ENCODE measurements around the gene TNFAIP8L1. TPM values are rescaled to one million over a fixed set of nuclear protein-coding genes. Genes with fewer than 3 reads are reported as not detected.

Gene TNFAIP8L1
- total RNA-seq, 4 donors from 2014 or later, result 3.8 to 9.5 (median 7.8) TPM

- intact Hi-C loops (cut with DNase I), result no loop called here
- Histone ChIP-seq H3K4me3 (replicated peaks in 1 of 3) (no peak overlapping the region), H3K27me3 (peaks cover 21% of the 10 kb centered on the region), H3K4me1 (peaks cover 4 to 8% of the 10 kb centered on the region in 2 donors), H3K36me3 (no peaks in the 10 kb centered on the region), H3K27ac (no peak overlapping the region), H3K9me3 (no peaks in the 10 kb centered on the region)
- TF ChIP-seq POLR2A (IDR thresholded peaks at IDR 0.05), result no peak
- no peak for TF ChIP-seq CTCF (IDR thresholded peaks at IDR 0.05)
- WGBS, 2 donors, result 0 to 5% methylated on average over 13 to 21 of the region's 27 CpGs
- no peak for DNase-seq
Measured at GRCh38 chr19:4597278-4597974, 41.9 kb upstream of the TNFAIP8L1 start.

GRCh38 chr19:4597975-4598671, 41.2 kb upstream of the TNFAIP8L1 start:
- peak in 1 of 2 donors; percentile 7 for DNase-seq
- Histone ChIP-seq H3K4me1 (peaks cover 4 to 8% of the 10 kb centered on the region in 2 donors), H3K27me3 (peaks cover 21% of the 10 kb centered on the region), H3K27ac (no peak overlapping the region), H3K4me3 (replicated peaks in 1 of 3) (no peak overlapping the region), H3K36me3 (no peaks in the 10 kb centered on the region), H3K9me3 (no peaks in the 10 kb centered on the region)
- intact Hi-C loops (cut with DNase I), result no loop called here
- WGBS, 2 donors, result 2 to 3% methylated on average over 19 to 28 of the region's 32 CpGs
- no peak for TF ChIP-seq POLR2A (IDR thresholded peaks at IDR 0.05)
- TF ChIP-seq CTCF (IDR thresholded peaks at IDR 0.05), result no peak

- Histone ChIP-seq H3K4me1 (peaks cover 4 to 8% of the 10 kb centered on the region in 2 donors), H3K27me3 (peaks cover 21% of the 10 kb centered on the region), H3K4me3 (replicated peaks in 1 of 3) (no peak overlapping the region), H3K36me3 (no peaks in the 10 kb centered on the region), H3K27ac (no peak overlapping the region), H3K9me3 (no peaks in the 10 kb centered on the region)
- no peak for TF ChIP-seq CTCF (IDR thresholded peaks at IDR 0.05)
- TF ChIP-seq POLR2A (IDR thresholded peaks at IDR 0.05), result no peak
- 4 to 6% methylated on average over 10 to 11 of the region's 17 CpGs for WGBS, 2 donors
- DNase-seq, result no peak
- intact Hi-C loops (cut with DNase I), result no loop called here
Measured at GRCh38 chr19:4598712-4599111, 40.6 kb upstream of the TNFAIP8L1 start.

GRCh38 chr19:4600082-4600481, 39.2 kb upstream of the TNFAIP8L1 start:
- TF ChIP-seq CTCF (IDR thresholded peaks at IDR 0.05) (no peak), POLR2A (IDR thresholded peaks at IDR 0.05) (no peak)
- intact Hi-C loops (cut with DNase I), result no loop called here
- Histone ChIP-seq H3K27me3 (peaks cover 21% of the 10 kb centered on the region), H3K36me3 (no peaks in the 10 kb centered on the region), H3K27ac (no peak overlapping the region), H3K9me3 (no peaks in the 10 kb centered on the region), H3K4me3 (replicated peaks in 1 of 3) (no peak overlapping the region), H3K4me1 (peaks cover 4 to 8% of the 10 kb centered on the region in 2 donors)
- DNase-seq, result no peak
- 88 to 92% methylated on average over 9 to 10 of the region's 10 CpGs for WGBS, 2 donors

- H3K4me1 ChIP-seq, result peaks cover 4 to 8% of the 10 kb centered on the region in 2 donors
- H3K36me3 ChIP-seq, result no peaks in the 10 kb centered on the region
- TF ChIP-seq CTCF (IDR thresholded peaks at IDR 0.05), result no peak
- no peak for TF ChIP-seq POLR2A (IDR thresholded peaks at IDR 0.05)
- no peak overlapping the region for H3K27ac ChIP-seq
- intact Hi-C loops (cut with DNase I), result no loop called here
- WGBS, 2 donors, result 70 to 74% methylated on average over 5 of the region's 5 CpGs
- H3K27me3 ChIP-seq, result peaks cover 21% of the 10 kb centered on the region
- DNase-seq, result no peak
- no peak overlapping the region for H3K4me3 ChIP-seq (replicated peaks in 1 of 3)
- H3K9me3 ChIP-seq, result no peaks in the 10 kb centered on the region
Measured at GRCh38 chr19:4600893-4601292, 38.4 kb upstream of the TNFAIP8L1 start.

All from thyroid gland (tissue), 4 donors.